ENCODE measurements around the gene PCDH10.

DNA sequence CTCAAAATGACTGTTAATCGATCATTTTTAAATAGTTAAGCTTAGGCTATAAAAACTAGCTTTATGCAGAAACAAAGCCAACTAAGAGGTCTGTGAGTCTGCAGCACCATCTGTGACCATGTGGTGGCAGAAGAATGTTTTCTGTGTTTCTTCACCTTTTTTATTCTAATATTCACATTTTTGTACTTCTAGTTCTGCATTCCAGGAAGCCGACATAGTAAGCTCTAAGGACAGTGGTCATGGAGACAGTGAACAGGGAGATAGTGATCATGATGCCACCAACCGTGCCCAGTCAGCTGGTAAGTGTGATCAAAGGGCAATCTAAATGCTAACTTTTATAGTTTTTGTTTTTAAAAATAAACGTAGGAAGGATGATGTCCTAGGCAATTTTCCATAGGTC lies 5.6 kb downstream of the PCDH10 start:
- TF ChIP-seq, protein P1, sequence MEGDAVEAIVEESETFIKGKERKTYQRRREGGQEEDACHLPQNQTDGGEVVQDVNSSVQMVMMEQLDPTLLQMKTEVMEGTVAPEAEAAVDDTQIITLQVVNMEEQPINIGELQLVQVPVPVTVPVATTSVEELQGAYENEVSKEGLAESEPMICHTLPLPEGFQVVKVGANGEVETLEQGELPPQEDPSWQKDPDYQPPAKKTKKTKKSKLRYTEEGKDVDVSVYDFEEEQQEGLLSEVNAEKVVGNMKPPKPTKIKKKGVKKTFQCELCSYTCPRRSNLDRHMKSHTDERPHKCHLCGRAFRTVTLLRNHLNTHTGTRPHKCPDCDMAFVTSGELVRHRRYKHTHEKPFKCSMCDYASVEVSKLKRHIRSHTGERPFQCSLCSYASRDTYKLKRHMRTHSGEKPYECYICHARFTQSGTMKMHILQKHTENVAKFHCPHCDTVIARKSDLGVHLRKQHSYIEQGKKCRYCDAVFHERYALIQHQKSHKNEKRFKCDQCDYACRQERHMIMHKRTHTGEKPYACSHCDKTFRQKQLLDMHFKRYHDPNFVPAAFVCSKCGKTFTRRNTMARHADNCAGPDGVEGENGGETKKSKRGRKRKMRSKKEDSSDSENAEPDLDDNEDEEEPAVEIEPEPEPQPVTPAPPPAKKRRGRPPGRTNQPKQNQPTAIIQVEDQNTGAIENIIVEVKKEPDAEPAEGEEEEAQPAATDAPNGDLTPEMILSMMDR (conservative IDR thresholded peaks at IDR 0.05 in 1 of 2, IDR thresholded peaks at IDR 0.05 in 1 of 2; ENCODE audit: extremely low read depth in 1 of 2, insufficient read depth in 1 of 2, low read depth in 1 of 2, low read length in 2 of 2) = peak; percentile 57 to 68
- TF ChIP-seq EZH2 (IDR thresholded peaks at IDR 0.05; ENCODE audit: borderline replicate concordance, low read length) = no peak
